Measurements from ENCODE around the gene CCDC191. TPM values are rescaled to one million over a fixed set of nuclear protein-coding genes. Genes with fewer than 3 reads are reported as not detected.

Gene CCDC191
- total RNA-seq, 1 donor from 2014 or later, result 1.6 TPM

- H3K36me3 ChIP-seq (ENCODE audit: control insufficient read depth in 3 of 3, insufficient read depth in 3 of 3, low read length in 3 of 3), result peaks cover 16 to 20% (median 18%) of the 10 kb centered on the region in 3 donors
- no peaks in the 10 kb centered on the region for H3K27me3 ChIP-seq (ENCODE audit: control insufficient read depth in 3 of 3, insufficient read depth in 3 of 3, low read length in 3 of 3)
- no peaks in the 10 kb centered on the region for H3K9me3 ChIP-seq (ENCODE audit: control insufficient read depth in 3 of 3, low read length in 3 of 3)
- H3K9ac ChIP-seq (ENCODE audit: low read depth in 1 of 3, low read length in 3 of 3), result no peak overlapping the region
- no peak overlapping the region for H3K27ac ChIP-seq (ENCODE audit: low read depth, low read length)
- no peak overlapping the region for H3K4me3 ChIP-seq (ENCODE audit: low read length in 3 of 3)
- H3K4me1 ChIP-seq (ENCODE audit: control insufficient read depth in 3 of 3, insufficient read depth in 3 of 3, low read length in 3 of 3), result peaks cover 0 to 4% (median 0%) of the 10 kb centered on the region in 3 donors
Observed at GRCh38 chr3:114089675-114090074, 33.3 kb upstream of the CCDC191 start.

DNA sequence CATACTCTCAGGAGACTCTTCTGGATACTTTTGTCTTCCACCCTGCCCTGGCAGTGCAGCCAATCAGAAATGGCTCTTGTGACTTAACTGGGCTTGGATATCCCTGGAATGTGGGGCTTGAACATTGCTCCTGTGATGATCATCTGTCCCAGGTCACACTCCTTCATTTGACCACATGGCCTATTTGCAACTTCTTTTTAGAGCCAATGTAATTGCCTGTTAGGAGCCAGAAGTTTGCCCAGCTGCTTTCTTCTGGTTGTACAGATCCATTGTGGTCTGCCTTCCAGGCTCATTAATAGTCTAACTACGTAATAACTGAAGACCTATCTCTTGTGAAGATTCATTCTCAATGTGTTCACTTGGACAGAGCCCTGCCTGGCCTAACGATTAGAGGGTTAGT is 30.0 kb upstream of the CCDC191 start:
- H3K4me1 ChIP-seq (ENCODE audit: control insufficient read depth in 3 of 3, insufficient read depth in 3 of 3, low read length in 3 of 3), result no peaks in the 10 kb centered on the region
- no peak overlapping the region for H3K27ac ChIP-seq (ENCODE audit: low read depth, low read length)
- peaks cover 20 to 38% (median 28%) of the 10 kb centered on the region in 3 donors for H3K36me3 ChIP-seq (ENCODE audit: control insufficient read depth in 3 of 3, insufficient read depth in 3 of 3, low read length in 3 of 3)
- H3K9me3 ChIP-seq (ENCODE audit: control insufficient read depth in 3 of 3, low read length in 3 of 3), result no peaks in the 10 kb centered on the region
- no peak overlapping the region for H3K9ac ChIP-seq (ENCODE audit: low read depth in 1 of 3, low read length in 3 of 3)
- no peak overlapping the region for H3K4me3 ChIP-seq (ENCODE audit: low read length in 3 of 3)
- no peaks in the 10 kb centered on the region for H3K27me3 ChIP-seq (ENCODE audit: control insufficient read depth in 3 of 3, insufficient read depth in 3 of 3, low read length in 3 of 3)

DNA sequence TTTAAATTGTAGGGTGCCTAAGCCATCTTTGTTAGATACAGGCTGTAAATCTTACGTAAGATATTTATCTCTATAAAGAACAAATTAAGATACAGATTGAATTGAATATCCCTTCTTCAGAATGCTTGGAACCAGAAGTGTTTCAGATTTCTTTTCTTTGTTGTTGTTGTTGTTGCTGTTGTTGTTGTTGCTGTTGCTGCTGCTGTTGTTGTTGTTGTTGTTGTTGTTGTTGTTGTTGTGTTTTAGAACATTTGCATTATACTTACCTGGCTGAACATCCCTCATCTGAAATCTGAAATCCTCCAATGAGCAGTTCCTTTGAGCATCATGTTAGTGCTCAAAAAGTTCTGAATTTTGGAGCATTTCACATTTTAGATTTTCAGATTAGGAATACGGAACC is 26.8 kb upstream of the CCDC191 start:
- Histone ChIP-seq H3K9ac (ENCODE audit: low read depth in 1 of 3, low read length in 3 of 3) (no peak overlapping the region), H3K27me3 (ENCODE audit: control insufficient read depth in 3 of 3, insufficient read depth in 3 of 3, low read length in 3 of 3) (no peaks in the 10 kb centered on the region), H3K9me3 (ENCODE audit: control insufficient read depth in 3 of 3, low read length in 3 of 3) (no peaks in the 10 kb centered on the region), H3K27ac (ENCODE audit: low read depth, low read length) (no peak overlapping the region), H3K4me1 (ENCODE audit: control insufficient read depth in 3 of 3, insufficient read depth in 3 of 3, low read length in 3 of 3) (no peaks in the 10 kb centered on the region), H3K36me3 (ENCODE audit: control insufficient read depth in 3 of 3, insufficient read depth in 3 of 3, low read length in 3 of 3) (peaks cover 23 to 49% (median 45%) of the 10 kb centered on the region in 3 donors), H3K4me3 (ENCODE audit: low read length in 3 of 3) (no peak overlapping the region)

GRCh38 chr3:114081037-114081436 is 24.7 kb upstream of the CCDC191 start:
- Histone ChIP-seq H3K4me1 (ENCODE audit: control insufficient read depth in 3 of 3, insufficient read depth in 3 of 3, low read length in 3 of 3) (no peaks in the 10 kb centered on the region), H3K27me3 (ENCODE audit: control insufficient read depth in 3 of 3, insufficient read depth in 3 of 3, low read length in 3 of 3) (no peaks in the 10 kb centered on the region), H3K9ac (ENCODE audit: low read depth in 1 of 3, low read length in 3 of 3) (no peak overlapping the region), H3K9me3 (ENCODE audit: control insufficient read depth in 3 of 3, low read length in 3 of 3) (no peaks in the 10 kb centered on the region), H3K27ac (ENCODE audit: low read depth, low read length) (no peak overlapping the region), H3K36me3 (ENCODE audit: control insufficient read depth in 3 of 3, insufficient read depth in 3 of 3, low read length in 3 of 3) (peaks cover 27 to 57% (median 53%) of the 10 kb centered on the region in 3 donors), H3K4me3 (ENCODE audit: low read length in 3 of 3) (no peak overlapping the region)

DNA sequence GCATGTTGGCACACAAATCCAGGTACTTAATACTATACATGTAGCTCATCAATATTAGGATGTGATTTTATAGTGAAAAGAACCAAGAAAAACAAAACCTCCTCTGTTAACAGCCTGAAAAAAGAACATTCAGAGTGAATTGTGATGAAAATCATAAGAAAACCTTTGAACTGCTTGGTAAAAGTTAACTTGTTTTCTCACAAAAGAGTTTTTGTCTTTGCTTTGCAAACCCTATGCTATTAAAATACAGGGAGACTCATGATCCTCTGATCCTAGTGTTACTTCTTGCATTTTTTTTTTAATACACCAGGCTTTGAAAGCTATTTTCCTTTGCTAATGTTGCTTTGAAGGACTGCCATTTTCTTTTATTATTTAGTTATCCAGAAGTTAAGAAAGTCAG is 23.9 kb upstream of the CCDC191 start:
- H3K9ac ChIP-seq (ENCODE audit: low read depth in 1 of 3, low read length in 3 of 3), result no peak overlapping the region
- H3K27ac ChIP-seq (ENCODE audit: low read depth, low read length), result no peak overlapping the region
- peaks cover 23 to 54% (median 54%) of the 10 kb centered on the region in 3 donors for H3K36me3 ChIP-seq (ENCODE audit: control insufficient read depth in 3 of 3, insufficient read depth in 3 of 3, low read length in 3 of 3)
- no peak overlapping the region for H3K4me3 ChIP-seq (ENCODE audit: low read length in 3 of 3)
- no peaks in the 10 kb centered on the region for H3K9me3 ChIP-seq (ENCODE audit: control insufficient read depth in 3 of 3, low read length in 3 of 3)
- no peaks in the 10 kb centered on the region for H3K4me1 ChIP-seq (ENCODE audit: control insufficient read depth in 3 of 3, insufficient read depth in 3 of 3, low read length in 3 of 3)
- no peaks in the 10 kb centered on the region for H3K27me3 ChIP-seq (ENCODE audit: control insufficient read depth in 3 of 3, insufficient read depth in 3 of 3, low read length in 3 of 3)

DNA sequence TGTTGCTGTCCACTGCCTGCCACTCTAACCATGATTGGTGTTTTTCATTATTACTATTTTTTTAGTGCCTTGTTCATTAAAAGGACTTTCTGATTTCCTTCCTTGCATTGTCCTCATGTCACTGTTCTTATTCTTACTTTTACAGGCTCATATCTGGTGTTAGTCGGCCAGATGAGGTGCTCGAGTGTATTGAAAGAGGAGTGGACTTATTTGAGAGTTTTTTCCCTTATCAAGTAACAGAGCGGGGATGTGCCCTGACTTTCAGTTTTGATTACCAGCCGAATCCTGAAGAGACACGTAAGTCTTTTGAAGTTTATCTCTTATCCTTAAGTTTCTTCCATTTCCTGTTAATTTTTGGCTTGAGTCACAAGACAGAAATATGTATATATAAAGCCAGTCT is 23.4 kb upstream of the CCDC191 start:
- H3K9ac ChIP-seq (ENCODE audit: low read depth in 1 of 3, low read length in 3 of 3), result no peak overlapping the region
- H3K4me3 ChIP-seq (ENCODE audit: low read length in 3 of 3), result no peak overlapping the region
- H3K36me3 ChIP-seq (ENCODE audit: control insufficient read depth in 3 of 3, insufficient read depth in 3 of 3, low read length in 3 of 3), result peaks cover 23 to 57% (median 56%) of the 10 kb centered on the region in 3 donors
- no peak overlapping the region for H3K27ac ChIP-seq (ENCODE audit: low read depth, low read length)
- H3K9me3 ChIP-seq (ENCODE audit: control insufficient read depth in 3 of 3, low read length in 3 of 3), result no peaks in the 10 kb centered on the region
- H3K27me3 ChIP-seq (ENCODE audit: control insufficient read depth in 3 of 3, insufficient read depth in 3 of 3, low read length in 3 of 3), result no peaks in the 10 kb centered on the region
- H3K4me1 ChIP-seq (ENCODE audit: control insufficient read depth in 3 of 3, insufficient read depth in 3 of 3, low read length in 3 of 3), result no peaks in the 10 kb centered on the region

GRCh38 chr3:114078126-114078525 is 21.8 kb upstream of the CCDC191 start:
- Histone ChIP-seq H3K4me1 (ENCODE audit: control insufficient read depth in 3 of 3, insufficient read depth in 3 of 3, low read length in 3 of 3) (no peaks in the 10 kb centered on the region), H3K4me3 (ENCODE audit: low read length in 3 of 3) (no peak overlapping the region), H3K9ac (ENCODE audit: low read depth in 1 of 3, low read length in 3 of 3) (no peak overlapping the region), H3K27me3 (ENCODE audit: control insufficient read depth in 3 of 3, insufficient read depth in 3 of 3, low read length in 3 of 3) (no peaks in the 10 kb centered on the region), H3K36me3 (ENCODE audit: control insufficient read depth in 3 of 3, insufficient read depth in 3 of 3, low read length in 3 of 3) (peaks cover 22 to 68% (median 59%) of the 10 kb centered on the region in 3 donors), H3K27ac (ENCODE audit: low read depth, low read length) (no peak overlapping the region), H3K9me3 (ENCODE audit: control insufficient read depth in 3 of 3, low read length in 3 of 3) (no peaks in the 10 kb centered on the region)

DNA sequence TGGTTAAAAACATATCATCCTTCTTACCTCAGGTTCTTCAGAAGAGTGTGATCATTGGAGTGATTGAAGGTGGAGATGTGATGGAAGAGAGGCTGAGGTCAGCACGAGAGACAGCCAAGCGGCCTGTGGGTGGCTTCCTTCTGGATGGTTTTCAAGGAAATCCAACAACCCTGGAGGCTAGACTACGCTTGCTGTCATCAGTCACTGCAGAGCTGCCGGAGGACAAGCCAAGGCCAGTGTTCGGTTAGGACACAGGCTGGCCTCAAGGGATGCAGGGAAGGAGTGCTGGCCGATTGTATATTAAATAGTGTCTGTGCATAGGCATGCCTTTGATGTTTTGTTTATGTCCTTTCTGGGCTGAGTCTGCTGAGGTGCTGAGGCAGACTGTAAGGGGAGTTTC is 20.4 kb upstream of the CCDC191 start:
- Histone ChIP-seq H3K27ac (ENCODE audit: low read depth, low read length) (no peak overlapping the region), H3K4me1 (ENCODE audit: control insufficient read depth in 3 of 3, insufficient read depth in 3 of 3, low read length in 3 of 3) (no peaks in the 10 kb centered on the region), H3K36me3 (ENCODE audit: control insufficient read depth in 3 of 3, insufficient read depth in 3 of 3, low read length in 3 of 3) (peaks cover 26 to 73% (median 63%) of the 10 kb centered on the region in 3 donors), H3K9me3 (ENCODE audit: control insufficient read depth in 3 of 3, low read length in 3 of 3) (no peaks in the 10 kb centered on the region), H3K4me3 (ENCODE audit: low read length in 3 of 3) (no peak overlapping the region), H3K9ac (ENCODE audit: low read depth in 1 of 3, low read length in 3 of 3) (no peak overlapping the region), H3K27me3 (ENCODE audit: control insufficient read depth in 3 of 3, insufficient read depth in 3 of 3, low read length in 3 of 3) (no peaks in the 10 kb centered on the region)

DNA sequence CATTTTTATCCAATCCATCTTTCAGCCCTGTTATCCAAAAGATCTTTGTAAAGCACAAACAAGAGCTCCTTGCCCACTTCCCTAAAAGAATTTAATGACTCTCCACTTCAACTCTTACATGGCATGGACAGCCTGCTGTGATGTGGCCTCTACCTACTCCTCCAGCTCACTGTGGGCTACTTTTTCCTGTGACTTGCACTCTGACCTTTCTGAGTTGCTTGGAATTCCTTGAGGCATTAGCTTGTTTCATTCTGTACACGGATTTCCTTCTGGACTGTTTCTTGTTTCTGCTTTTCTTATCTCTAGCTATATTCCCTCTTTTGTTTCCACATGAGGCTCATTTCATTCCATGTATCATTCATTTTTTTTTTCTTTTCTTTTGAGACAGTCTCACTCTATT is 15.5 kb upstream of the CCDC191 start:
- Histone ChIP-seq H3K4me3 (ENCODE audit: low read length in 3 of 3) (no peak overlapping the region), H3K4me1 (ENCODE audit: control insufficient read depth in 3 of 3, insufficient read depth in 3 of 3, low read length in 3 of 3) (no peaks in the 10 kb centered on the region), H3K36me3 (ENCODE audit: control insufficient read depth in 3 of 3, insufficient read depth in 3 of 3, low read length in 3 of 3) (peaks cover 21 to 53% (median 51%) of the 10 kb centered on the region in 3 donors), H3K9ac (ENCODE audit: low read depth in 1 of 3, low read length in 3 of 3) (no peak overlapping the region), H3K27ac (ENCODE audit: low read depth, low read length) (no peak overlapping the region), H3K9me3 (ENCODE audit: control insufficient read depth in 3 of 3, low read length in 3 of 3) (no peaks in the 10 kb centered on the region), H3K27me3 (ENCODE audit: control insufficient read depth in 3 of 3, insufficient read depth in 3 of 3, low read length in 3 of 3) (no peaks in the 10 kb centered on the region)

DNA sequence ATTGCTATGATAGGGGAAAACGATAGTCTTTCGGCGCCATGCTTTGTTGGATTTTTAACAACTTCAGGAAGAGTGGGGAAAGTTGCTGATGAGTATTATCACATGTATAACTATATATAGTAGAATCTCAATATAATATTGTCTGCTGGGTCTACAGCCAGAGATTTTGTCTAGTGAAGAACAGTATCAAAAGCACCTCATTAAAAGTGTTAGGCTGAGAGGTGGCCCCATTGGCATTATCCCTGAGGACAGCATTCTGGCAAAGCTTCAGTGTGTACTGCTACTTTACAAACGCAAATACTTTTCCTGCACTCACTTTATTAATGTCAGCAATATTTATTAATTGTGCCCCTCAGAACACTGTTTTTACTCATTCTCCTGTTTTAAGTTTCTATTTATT is 12.0 kb upstream of the CCDC191 start:
- Histone ChIP-seq H3K4me1 (ENCODE audit: control insufficient read depth in 3 of 3, insufficient read depth in 3 of 3, low read length in 3 of 3) (no peaks in the 10 kb centered on the region), H3K36me3 (ENCODE audit: control insufficient read depth in 3 of 3, insufficient read depth in 3 of 3, low read length in 3 of 3) (peaks cover 13 to 28% (median 25%) of the 10 kb centered on the region in 3 donors), H3K9me3 (ENCODE audit: control insufficient read depth in 3 of 3, low read length in 3 of 3) (no peaks in the 10 kb centered on the region), H3K4me3 (ENCODE audit: low read length in 3 of 3) (no peak overlapping the region), H3K27ac (ENCODE audit: low read depth, low read length) (no peak overlapping the region), H3K9ac (ENCODE audit: low read depth in 1 of 3, low read length in 3 of 3) (no peak overlapping the region), H3K27me3 (ENCODE audit: control insufficient read depth in 3 of 3, insufficient read depth in 3 of 3, low read length in 3 of 3) (no peaks in the 10 kb centered on the region)

DNA sequence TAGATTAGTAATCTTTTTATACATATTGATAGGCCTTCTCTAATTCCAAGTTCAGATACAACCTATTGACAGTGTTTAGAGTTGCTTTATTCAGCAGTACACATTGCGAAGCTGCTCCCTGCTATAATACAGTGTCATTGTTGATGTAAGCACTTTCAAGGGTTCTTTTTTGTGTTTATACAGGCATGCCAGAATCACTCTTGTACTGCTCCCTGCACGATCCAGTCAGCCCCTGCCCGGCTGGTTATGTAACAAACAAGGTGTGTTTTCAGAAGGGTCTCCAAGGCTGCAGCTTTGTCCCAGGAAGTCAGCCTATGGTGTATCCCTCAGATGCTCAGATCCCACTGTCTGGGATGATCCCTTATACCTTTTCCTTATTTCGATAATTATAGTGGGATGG is 11.5 kb upstream of the CCDC191 start:
- Histone ChIP-seq H3K9me3 (ENCODE audit: control insufficient read depth in 3 of 3, low read length in 3 of 3) (no peaks in the 10 kb centered on the region), H3K4me1 (ENCODE audit: control insufficient read depth in 3 of 3, insufficient read depth in 3 of 3, low read length in 3 of 3) (no peaks in the 10 kb centered on the region), H3K27ac (ENCODE audit: low read depth, low read length) (no peak overlapping the region), H3K36me3 (ENCODE audit: control insufficient read depth in 3 of 3, insufficient read depth in 3 of 3, low read length in 3 of 3) (peaks cover 13 to 24% (median 23%) of the 10 kb centered on the region in 3 donors), H3K4me3 (ENCODE audit: low read length in 3 of 3) (no peak overlapping the region), H3K27me3 (ENCODE audit: control insufficient read depth in 3 of 3, insufficient read depth in 3 of 3, low read length in 3 of 3) (no peaks in the 10 kb centered on the region), H3K9ac (ENCODE audit: low read depth in 1 of 3, low read length in 3 of 3) (no peak overlapping the region)

Data from skeletal muscle tissue (tissue), 4 donors.